HepG2 (cell line): Measurements from ENCODE around the gene ATXN1L. TPM values are rescaled to one million over a fixed set of nuclear protein-coding genes. Genes with fewer than 3 reads are reported as not detected.

Experiments used
- ATF2 ChIP-seq: sonication (generic); formaldehyde crosslinking; IDR thresholded peaks from 2 replicates; pipeline ENCODE4 v1.4.0; 2020; ENCODE audit warnings: missing genetic modification reagents
- ATF6 ChIP-seq: sonication (generic); formaldehyde crosslinking; conservative IDR thresholded peaks from 2 replicates; pipeline ENCODE4 v1.4.0; 2020; ENCODE audit warnings: missing genetic modification reagents
- ATM ChIP-seq: fragments of 450-650 bp; IDR thresholded peaks from 2 replicates; pipeline ENCODE4 v1.7.1; 2017; ENCODE audit warnings: mild to moderate bottlenecking, borderline replicate concordance
- DRAP1 ChIP-seq: IDR thresholded peaks from 2 replicates; pipeline ENCODE4 v1.6.1; 2016; ENCODE audit warnings: missing genetic modification reagents, missing compliant biosample characterization
- KDM2A ChIP-seq: sonication (generic); formaldehyde crosslinking; IDR thresholded peaks from 2 replicates; pipeline ENCODE4 v1.4.0; 2020; ENCODE audit warnings: low read depth, missing genetic modification reagents, borderline replicate concordance
- MYPOP ChIP-seq: sonication (generic); formaldehyde crosslinking; IDR thresholded peaks from 2 replicates; pipeline ENCODE4 v1.8.1; 2023; ENCODE audit warnings: mild to moderate bottlenecking, moderate library complexity, missing genetic modification reagents
- RARG ChIP-seq: sonication (generic); formaldehyde crosslinking; IDR thresholded peaks from 2 replicates; pipeline ENCODE4 v1.4.0; 2020; ENCODE audit warnings: low read depth, mild to moderate bottlenecking, missing genetic modification reagents
- SP1 ChIP-seq, 2 experiments: fragments of 450-650 bp in 1 of 2; sonication (generic) in 1 of 2; formaldehyde crosslinking in 1 of 2; IDR thresholded peaks; 2 replicates each; pipeline versions ENCODE4 v1.4.0 to v1.6.1; 2016 to 2020; ENCODE audit warnings: missing genetic modification reagents in 1 of 2
- TFAP4 ChIP-seq: sonication (generic); IDR thresholded peaks from 2 replicates; pipeline ENCODE4 v1.6.1; 2016; ENCODE audit warnings: low read depth, borderline replicate concordance
- THAP9 ChIP-seq: sonication (generic); formaldehyde crosslinking; IDR thresholded peaks from 2 replicates; pipeline ENCODE4; 2020; ENCODE audit warnings: missing genetic modification reagents, mild to moderate bottlenecking, borderline replicate concordance
- ZMAT5 ChIP-seq: sonication (generic); formaldehyde crosslinking; IDR thresholded peaks from 2 replicates; pipeline ENCODE4 v1.5.0; 2020; ENCODE audit warnings: mild to moderate bottlenecking, low read depth, missing genetic modification reagents, borderline replicate concordance
- ZNF788 ChIP-seq: sonication (generic); formaldehyde crosslinking; IDR thresholded peaks from 2 replicates; pipeline ENCODE4 v1.5.0; 2020; ENCODE audit warnings: mild to moderate bottlenecking, missing genetic modification reagents, borderline replicate concordance
- ZNF800 ChIP-seq: sonication (generic); formaldehyde crosslinking; IDR thresholded peaks from 2 replicates; pipeline ENCODE4 v1.4.0; 2020; ENCODE audit warnings: missing genetic modification reagents
- polyA plus RNA-seq, 8 experiments: library from polyadenylated mRNA; depleted of rRNA in 3 of 8; stranded (reverse) in 7 of 8; unstranded in 1 of 8; fragments of >200 nt; fragmentation: Illumina TruSeq in 4 of 8; extraction: Trizol in 4 of 8; gene quantifications; 2 replicates each; pipeline versions ENCODE4 v1.2.1 to v1.2.3, GENCODE V29; 2011 to 2016; ENCODE audit warnings: low read depth in 4 of 8, missing spikeins in 1 of 8, mixed read lengths in 1 of 8; ENCODE audit not compliant: insufficient read depth in 1 of 8
- total RNA-seq, 5 experiments: library from RNA; depleted of rRNA; stranded (reverse); fragments of >200 nt; fragmentation: Illumina TruSeq; extraction: Trizol; gene quantifications; 2 replicates each; pipeline ENCODE4 v1.2.3, GENCODE V29; 2016; ENCODE audit warnings: low read depth in 1 of 5

Gene ATXN1L
- total and polyA plus RNA-seq, 2 of the 13 experiments (the other 11 are each of a cell fraction or from before 2014, with no cell fraction given) = 20.0 to 22.4 TPM

GRCh38 chr16:71808593-71809459, 37.0 kb upstream of the ATXN1L start, which contains the start of gene AP1G1 (continued):
- TF ChIP-seq ATF6 (CRISPR knock-in tag) = peak; percentile 80; the same call in 1 of the 2 replicates
- peak; percentile 71 for TF ChIP-seq ZNF800 (CRISPR knock-in tag)
- peak; percentile 68 for TF ChIP-seq DRAP1 (CRISPR knock-in tag)
- TF ChIP-seq ZNF788 (CRISPR knock-in tag) = 0 out of 2 replicates have a peak, but pooled peaks have one; percentile 80
- peak; percentile 96 for TF ChIP-seq KDM2A (CRISPR knock-in tag)
- TF ChIP-seq SP1 (IDR thresholded peaks at IDR 0.05) = no peak
- TF ChIP-seq SP1 (CRISPR knock-in tag; IDR thresholded peaks at IDR 0.05) = peak; percentile 85
- TF ChIP-seq ATF2 = peak; percentile 79
- TF ChIP-seq MYPOP (CRISPR knock-in tag) = peak; percentile 81
- peak; percentile 96; the same call in 1 of the 2 replicates for TF ChIP-seq THAP9 (CRISPR knock-in tag)
- TF ChIP-seq TFAP4 = peak; percentile 54; the same call in 1 of the 2 replicates
- TF ChIP-seq RARG (CRISPR knock-in tag) = no peak
- TF ChIP-seq ATM = no peak
- TF ChIP-seq ZMAT5 (CRISPR knock-in tag) = no peak
